GM21360 (cell line): ENCODE data around the gene ZC3H10.
"Not testable (repeated sequence)": the region's sequence is repeated elsewhere in the genome, so short reads cannot be mapped to it uniquely, and the experiment has no call there.

Experiments used
- ATAC-seq: cut with Tn5 transposase; IDR thresholded peaks from one replicate; pipeline ENCODE4 v1.9.1; 2021; ENCODE audit warnings: mild to moderate bottlenecking, moderate library complexity; ENCODE audit not compliant: unreplicated experiment

Gene ZC3H10

GRCh38 chr12:56101045-56101444 is 17.0 kb upstream of the ZC3H10 start:
- ATAC-seq: no peak

- ATAC-seq: no peak
Observed at GRCh38 chr12:56102683-56103065, 15.4 kb upstream of the ZC3H10 start.

- ATAC-seq: no peak
Observed at GRCh38 chr12:56103066-56103711, 14.9 kb upstream of the ZC3H10 start.

GRCh38 chr12:56103823-56104108 is 14.3 kb upstream of the ZC3H10 start:
- ATAC-seq: no peak

- peak; percentile 93 for ATAC-seq
Observed at GRCh38 chr12:56104109-56104814, 13.8 kb upstream of the ZC3H10 start, which contains the start of gene PA2G4. TSS of gene PA2G4 (plus strand) at chr12:56104559. CDS start at chr12:56104738, 179 bp downstream.

GRCh38 chr12:56104815-56105608 is 13.1 kb upstream of the ZC3H10 start:
- peak; percentile 3 for ATAC-seq

- no peak for ATAC-seq
Observed at GRCh38 chr12:56105609-56105902, 12.5 kb upstream of the ZC3H10 start.

- ATAC-seq: no peak
Observed at GRCh38 chr12:56107242-56107641, 10.8 kb upstream of the ZC3H10 start.

GRCh38 chr12:56110571-56110970 is 7.5 kb upstream of the ZC3H10 start:
- ATAC-seq: no peak

- ATAC-seq: no peak
Observed at GRCh38 chr12:56114084-56114483, 4.0 kb upstream of the ZC3H10 start.

GRCh38 chr12:56115329-56115728 is 2.7 kb upstream of the ZC3H10 start:
- ATAC-seq: no peak

- ATAC-seq: peak; percentile 39
Observed at GRCh38 chr12:56116267-56117081, 1.6 kb upstream of the ZC3H10 start, which contains the start of gene RPL41. TSS of gene RPL41 (plus strand) at chr12:56116633.

GRCh38 chr12:56117082-56117706 is 872 bp upstream of the ZC3H10 start:
- ATAC-seq: not testable (repeated sequence)

- no peak for ATAC-seq
Observed at GRCh38 chr12:56118688-56119357, 757 bp downstream of the ZC3H10 start.

GRCh38 chr12:56119361-56119796 is 1.3 kb downstream of the ZC3H10 start:
- ATAC-seq: no peak

- no peak for ATAC-seq
Observed at GRCh38 chr12:56120158-56120846, 2.2 kb downstream of the ZC3H10 start.

GRCh38 chr12:56121204-56121870 is 3.3 kb downstream of the ZC3H10 start:
- no peak for ATAC-seq

GRCh38 chr12:56122637-56123036 is 4.6 kb downstream of the ZC3H10 start:
- ATAC-seq: no peak

- no peak for ATAC-seq
Observed at GRCh38 chr12:56124133-56124532, 6.1 kb downstream of the ZC3H10 start.
